WTC11 (cell line): ENCODE measurements around the gene MARVELD1.
A peak's percentile ranks its signal among the peaks of the same experiment; 100 is the strongest.

Experiments
- CTCF ChIP-seq: fragments of 200-600 bp; IDR thresholded peaks from 2 replicates; pipeline ENCODE4 v1.8.0; 2022; ENCODE audit warnings: antibody characterized with exemption
- E2F4 ChIP-seq: sonication (generic); formaldehyde crosslinking; IDR thresholded peaks from 2 replicates; pipeline ENCODE4 v1.8.1; 2022; ENCODE audit warnings: low read depth, mild to moderate bottlenecking, moderate library complexity, missing genetic modification reagents, borderline replicate concordance
- ELF4 ChIP-seq: sonication (generic); formaldehyde crosslinking; IDR thresholded peaks from 2 replicates; pipeline ENCODE4 v1.8.1; 2022; ENCODE audit warnings: low read depth, mild to moderate bottlenecking, moderate library complexity, missing genetic modification reagents
- FOXK1 ChIP-seq: sonication (generic); formaldehyde crosslinking; IDR thresholded peaks from 2 replicates; pipeline ENCODE4 v1.8.0; 2022; ENCODE audit warnings: mild to moderate bottlenecking, moderate library complexity, missing genetic modification reagents
- GABPB1 ChIP-seq: sonication (generic); formaldehyde crosslinking; IDR thresholded peaks from 2 replicates; pipeline ENCODE4 v1.8.1; 2023; ENCODE audit warnings: mild to moderate bottlenecking, missing genetic modification reagents
- JUN ChIP-seq: sonication (generic); formaldehyde crosslinking; IDR thresholded peaks from 2 replicates; pipeline ENCODE4 v1.8.0; 2023; ENCODE audit warnings: mild to moderate bottlenecking, missing genetic modification reagents
- MAX ChIP-seq: sonication (generic); formaldehyde crosslinking; IDR thresholded peaks from 2 replicates; pipeline ENCODE4 v1.8.0; 2022; ENCODE audit warnings: mild to moderate bottlenecking, missing genetic modification reagents
- MXD4 ChIP-seq: fragments of 250-450 bp; sonication (Bioruptor Pico); IDR thresholded peaks from 2 replicates; pipeline ENCODE4 v1.8.0; 2021; ENCODE audit warnings: mild to moderate bottlenecking, moderate library complexity, borderline replicate concordance
- SP1 ChIP-seq: sonication (generic); formaldehyde crosslinking; conservative IDR thresholded peaks from 2 replicates; pipeline ENCODE4 v1.8.1; 2022; ENCODE audit warnings: missing genetic modification reagents
- USF2 ChIP-seq: sonication (generic); formaldehyde crosslinking; IDR thresholded peaks from 2 replicates; pipeline ENCODE4 v1.8.1; 2023; ENCODE audit warnings: mild to moderate bottlenecking, missing genetic modification reagents, moderate library complexity
- ZBTB43 ChIP-seq: sonication (generic); formaldehyde crosslinking; IDR thresholded peaks from 2 replicates; pipeline ENCODE4 v1.8.1; 2023; ENCODE audit warnings: mild to moderate bottlenecking, missing genetic modification reagents
- ZNF138 ChIP-seq: sonication (generic); formaldehyde crosslinking; conservative IDR thresholded peaks from 2 replicates; pipeline ENCODE4 v1.8.1; 2022; ENCODE audit warnings: mild to moderate bottlenecking, moderate library complexity, missing genetic modification reagents
- ZNF232 ChIP-seq: sonication (generic); formaldehyde crosslinking; IDR thresholded peaks from 2 replicates; pipeline ENCODE4 v1.8.0; 2022; ENCODE audit warnings: mild to moderate bottlenecking, missing genetic modification reagents
- ZSCAN18 ChIP-seq: fragments of 250-450 bp; sonication (Bioruptor Pico); IDR thresholded peaks from 2 replicates; pipeline ENCODE4 v2.1.2; 2022; ENCODE audit warnings: mild to moderate bottlenecking, moderate library complexity

- no peak for TF ChIP-seq CTCF
- TF ChIP-seq USF2 (CRISPR knock-in tag): no peak
- no peak for TF ChIP-seq MXD4 (CRISPR knock-in tag)
- no peak for TF ChIP-seq FOXK1
- no peak for TF ChIP-seq ZNF138 (CRISPR knock-in tag)
- no peak for TF ChIP-seq JUN
- TF ChIP-seq E2F4 (CRISPR knock-in tag): no peak
- no peak for TF ChIP-seq MAX (CRISPR knock-in tag)
- 0 out of 2 replicates have a peak, but pooled peaks have one; percentile 5 for TF ChIP-seq GABPB1 (CRISPR knock-in tag)
- TF ChIP-seq ZSCAN18: no peak
- no peak for TF ChIP-seq ZNF232 (CRISPR knock-in tag)
- no peak for TF ChIP-seq ZBTB43 (CRISPR knock-in tag)
- no peak for TF ChIP-seq ELF4 (CRISPR knock-in tag)
- no peak for TF ChIP-seq SP1 (CRISPR knock-in tag)
Measured at GRCh38 chr10:97684866-97685394, 28.6 kb upstream of the MARVELD1 start.
